Upper lobe of right lung (tissue), 1 donor: ENCODE measurements around the gene BPIFB1. TPM values are rescaled to one million over a fixed set of nuclear protein-coding genes. Genes with fewer than 3 reads are reported as not detected.

Experiments
- ATAC-seq: fragments of 200-7000 bp; cut with Tn5 transposase; one replicate; pipeline ENCODE4 v1.9.1; 2020; ENCODE audit warnings: mild to moderate bottlenecking, moderate library complexity
- DNase-seq: peaks from one replicate; pipeline ENCODE4 v3.0.0-alpha.2; 2020
- H3K27ac ChIP-seq: fragments of 200-600 bp; one replicate; pipeline ENCODE4 v1.8.0; 2022
- H3K27me3 ChIP-seq: fragments of 200-600 bp; one replicate; pipeline ENCODE4 v1.8.0; 2022; ENCODE audit warnings: mild to moderate bottlenecking
- H3K36me3 ChIP-seq: fragments of 200-600 bp; one replicate; pipeline ENCODE4 v1.8.0; 2022
- H3K4me1 ChIP-seq: fragments of 200-600 bp; one replicate; pipeline ENCODE4 v1.8.0; 2022
- H3K4me3 ChIP-seq: fragments of 200-600 bp; one replicate; pipeline ENCODE4 v1.8.0; 2022; ENCODE audit warnings: mild to moderate bottlenecking
- H3K9me3 ChIP-seq: fragments of 200-600 bp; one replicate; pipeline ENCODE4 v1.8.0; 2022
- intact Hi-C: fragments of 100-400 bp; cut with DNase I; formaldehyde crosslinking; loops from one replicate; pipeline ENCODE4 v1.11.0; 2022
- total RNA-seq: library from RNA; stranded (reverse); fragmentation: NEBNext Ultra II Directional; extraction: Animal tissue kit (Norgen Biotek cat#: 25700); gene quantifications from one replicate; pipeline ENCODE4 v1.2.1, GENCODE V29; 2021
- TF ChIP-seq, protein P1 (sequence below): fragments of 200-600 bp; IDR thresholded peaks from one replicate; pipeline ENCODE4 v1.8.0; 2022; ENCODE audit warnings: antibody characterized with exemption
- donor health status: DM: no; HTN: yes; CAD: no; lungs with severe emphysema.

The BPIFB1 gene
- total RNA-seq, 1 donor from 2014 or later: 0.67 TPM

DNA sequence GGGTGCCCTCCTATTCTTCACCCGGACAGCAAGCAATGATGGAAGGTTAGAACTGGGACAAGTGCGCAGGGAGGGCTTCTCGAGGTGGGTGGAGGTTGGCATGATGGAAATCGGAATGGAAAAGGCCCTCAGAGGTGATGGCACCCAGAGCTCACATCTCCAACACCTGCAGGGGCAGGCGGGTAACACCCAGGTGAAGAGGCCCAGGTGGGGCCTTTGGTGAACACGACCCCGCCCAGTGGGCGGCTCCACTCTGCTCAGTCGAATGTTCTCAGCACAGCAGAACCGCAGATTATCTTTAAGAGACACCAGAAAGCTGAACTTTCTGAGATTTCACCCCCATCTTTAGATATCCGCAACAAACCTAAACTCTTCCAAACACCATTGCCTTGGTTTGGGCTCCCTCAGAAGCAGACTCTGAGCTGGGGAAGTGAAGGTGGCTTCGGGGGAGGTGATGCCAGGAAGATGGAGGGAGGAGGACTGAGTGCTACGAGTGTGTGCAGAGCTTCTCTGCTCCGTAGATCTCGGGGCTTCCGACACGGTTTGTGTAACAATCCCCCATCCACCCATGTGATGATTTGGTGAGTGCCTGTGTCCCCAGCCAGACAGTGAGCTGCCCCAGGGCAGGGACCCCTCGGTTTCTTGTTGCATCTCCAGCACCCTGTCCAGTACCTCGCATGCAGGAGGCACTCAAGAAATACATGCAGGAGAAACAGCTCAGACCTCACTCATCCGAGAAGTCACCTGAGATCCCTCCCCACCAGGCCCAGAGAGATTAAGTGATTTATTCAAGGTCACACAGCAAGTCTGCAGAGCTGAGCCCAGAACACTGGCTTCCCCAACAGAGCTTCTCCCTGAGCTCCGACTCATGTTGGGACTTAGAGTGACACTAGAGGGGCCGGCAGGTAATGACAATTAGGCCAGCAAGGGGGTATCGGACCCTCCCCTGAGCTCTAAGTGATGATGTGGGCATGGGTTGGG, 45.4 kb downstream of the BPIFB1 start:
- DNase-seq (no peak), ATAC-seq (no peak)
- no peaks in the 10 kb centered on the region for H3K9me3 ChIP-seq
- H3K27ac ChIP-seq: no peak overlapping the region
- H3K4me3 ChIP-seq: no peak overlapping the region
- H3K36me3 ChIP-seq: no peaks in the 10 kb centered on the region
- intact Hi-C loops: no loop called here
- TF ChIP-seq, protein P1, sequence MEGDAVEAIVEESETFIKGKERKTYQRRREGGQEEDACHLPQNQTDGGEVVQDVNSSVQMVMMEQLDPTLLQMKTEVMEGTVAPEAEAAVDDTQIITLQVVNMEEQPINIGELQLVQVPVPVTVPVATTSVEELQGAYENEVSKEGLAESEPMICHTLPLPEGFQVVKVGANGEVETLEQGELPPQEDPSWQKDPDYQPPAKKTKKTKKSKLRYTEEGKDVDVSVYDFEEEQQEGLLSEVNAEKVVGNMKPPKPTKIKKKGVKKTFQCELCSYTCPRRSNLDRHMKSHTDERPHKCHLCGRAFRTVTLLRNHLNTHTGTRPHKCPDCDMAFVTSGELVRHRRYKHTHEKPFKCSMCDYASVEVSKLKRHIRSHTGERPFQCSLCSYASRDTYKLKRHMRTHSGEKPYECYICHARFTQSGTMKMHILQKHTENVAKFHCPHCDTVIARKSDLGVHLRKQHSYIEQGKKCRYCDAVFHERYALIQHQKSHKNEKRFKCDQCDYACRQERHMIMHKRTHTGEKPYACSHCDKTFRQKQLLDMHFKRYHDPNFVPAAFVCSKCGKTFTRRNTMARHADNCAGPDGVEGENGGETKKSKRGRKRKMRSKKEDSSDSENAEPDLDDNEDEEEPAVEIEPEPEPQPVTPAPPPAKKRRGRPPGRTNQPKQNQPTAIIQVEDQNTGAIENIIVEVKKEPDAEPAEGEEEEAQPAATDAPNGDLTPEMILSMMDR: no peak
- no peaks in the 10 kb centered on the region for H3K4me1 ChIP-seq
- H3K27me3 ChIP-seq: peaks cover 4% of the 10 kb centered on the region

DNA sequence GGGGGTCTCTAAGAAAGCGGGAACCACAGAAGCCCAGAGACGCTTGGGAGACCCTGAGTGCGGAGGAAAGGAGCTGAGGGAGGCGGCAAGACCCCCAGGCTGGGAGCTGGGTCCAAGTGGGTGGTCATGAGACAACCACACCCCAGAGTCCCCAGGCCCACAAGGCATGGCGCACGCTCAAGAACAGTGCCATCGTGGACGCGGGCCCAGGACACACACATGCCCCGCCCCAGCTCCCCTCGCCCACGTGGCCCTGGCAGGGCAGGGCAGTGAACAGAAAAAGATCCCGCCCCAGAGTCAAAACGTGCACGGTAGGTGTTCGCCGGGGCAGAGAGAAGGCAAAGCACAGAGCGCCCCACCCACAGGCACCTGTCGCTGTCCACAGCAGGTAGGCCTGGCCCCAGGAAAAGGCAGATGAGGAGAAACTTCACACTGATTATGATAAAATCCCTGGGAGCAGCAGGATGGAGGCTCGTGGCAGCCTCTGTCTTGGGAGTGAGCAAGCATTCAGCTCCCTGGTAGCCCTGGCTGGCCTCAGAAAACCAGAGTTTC, 50.0 kb downstream of the BPIFB1 start:
- TF ChIP-seq, protein P1: no peak
- no peak for DNase-seq
- H3K27ac ChIP-seq: no peak overlapping the region
- no peaks in the 10 kb centered on the region for H3K9me3 ChIP-seq
- H3K4me3 ChIP-seq: no peak overlapping the region
- H3K27me3 ChIP-seq: peaks cover 4% of the 10 kb centered on the region
- peak; percentile 13 for ATAC-seq
- intact Hi-C loops: no loop called here
- H3K4me1 ChIP-seq: no peaks in the 10 kb centered on the region
- H3K36me3 ChIP-seq: no peaks in the 10 kb centered on the region

DNA sequence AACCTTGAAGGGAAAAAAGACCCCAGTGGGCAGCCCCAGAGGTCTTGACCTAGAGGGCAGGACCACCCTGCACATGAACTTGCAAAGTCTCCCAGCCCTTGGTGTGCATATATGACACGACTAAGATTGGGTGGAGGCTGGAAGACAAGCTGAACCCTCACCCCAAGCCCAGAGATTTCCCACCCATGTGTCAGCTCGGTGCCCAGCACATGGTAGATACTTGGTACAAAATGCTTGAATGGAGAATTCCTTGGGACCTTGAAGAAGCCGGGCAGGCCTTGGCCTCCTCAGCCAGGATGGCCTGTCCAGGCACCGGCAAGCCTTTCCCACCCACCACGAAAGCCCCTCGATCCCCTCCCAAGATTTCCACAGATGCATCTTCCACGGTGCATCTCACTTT, 50.6 kb downstream of the BPIFB1 start:
- Histone ChIP-seq H3K4me3 (no peak overlapping the region), H3K36me3 (no peaks in the 10 kb centered on the region), H3K9me3 (no peaks in the 10 kb centered on the region), H3K4me1 (no peaks in the 10 kb centered on the region), H3K27ac (no peak overlapping the region), H3K27me3 (peaks cover under 1% of the 10 kb centered on the region)
- intact Hi-C loops: no loop called here
- ATAC-seq (no peak), DNase-seq (no peak)
- TF ChIP-seq, protein P1: no peak

DNA sequence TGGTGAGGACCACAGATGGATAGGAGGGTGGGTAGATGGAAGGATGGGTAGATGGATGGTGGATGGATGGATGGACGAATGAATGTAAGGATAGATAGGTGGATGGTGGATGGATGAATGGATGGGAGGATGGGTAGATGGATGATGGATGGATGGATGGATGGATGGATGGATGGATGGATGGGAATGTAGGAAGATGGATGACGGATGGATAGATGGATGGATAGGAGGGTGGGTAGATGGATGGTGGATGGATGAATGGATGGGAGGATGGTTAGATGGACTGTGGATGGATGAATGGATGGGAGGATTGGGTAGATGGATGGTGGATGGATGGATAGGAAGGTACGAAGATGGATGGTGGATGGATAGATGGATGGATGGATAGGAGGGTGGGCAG, 51.1 kb downstream of the BPIFB1 start:
- Histone ChIP-seq H3K4me1 (no peaks in the 10 kb centered on the region), H3K36me3 (no peaks in the 10 kb centered on the region), H3K4me3 (no peak overlapping the region), H3K9me3 (no peaks in the 10 kb centered on the region), H3K27ac (no peak overlapping the region), H3K27me3 (no peaks in the 10 kb centered on the region)
- intact Hi-C loops: no loop called here
- DNase-seq (no peak), ATAC-seq (no peak)
- TF ChIP-seq, protein P1: no peak

DNA sequence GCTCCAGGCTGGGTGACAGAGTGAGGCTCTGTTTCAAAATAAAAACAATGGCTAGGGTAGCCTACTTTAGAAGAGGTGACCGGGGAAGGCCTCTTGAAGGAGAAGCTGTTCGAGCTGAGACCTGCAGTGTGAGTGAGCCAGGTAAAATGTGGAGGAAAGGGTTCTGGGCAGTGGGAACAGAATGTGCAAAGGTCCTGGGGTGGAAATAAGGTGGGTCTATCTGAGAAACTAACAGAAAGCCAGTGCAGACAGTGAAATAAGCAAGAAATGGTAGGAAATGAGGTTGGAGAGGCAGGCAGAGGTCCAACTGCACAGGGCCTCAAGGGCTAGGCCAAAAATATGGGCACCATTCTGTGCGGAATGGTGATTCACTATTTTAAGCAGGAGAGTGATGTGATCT, 53.4 kb downstream of the BPIFB1 start:
- Histone ChIP-seq H3K27me3 (no peaks in the 10 kb centered on the region), H3K4me1 (no peaks in the 10 kb centered on the region), H3K36me3 (no peaks in the 10 kb centered on the region), H3K9me3 (no peaks in the 10 kb centered on the region), H3K4me3 (no peak overlapping the region), H3K27ac (no peak overlapping the region)
- DNase-seq: no peak
- ATAC-seq: no peak
- TF ChIP-seq, protein P1: no peak
- intact Hi-C loops: no loop called here
